Activated CD4-positive, alpha-beta memory T cell treated with anti-CD3 and anti-CD28 coated beads for 36 hours (primary cell): ENCODE results near the gene CALR3. TPM values are rescaled to one million over a fixed set of nuclear protein-coding genes. Genes with fewer than 3 reads are reported as not detected.
A peak's percentile ranks its signal among the peaks of the same experiment; 100 is the strongest.
"Not testable (repeated sequence)": the region's sequence is repeated elsewhere in the genome, so short reads cannot be mapped to it uniquely, and the experiment has no call there.

ENCODE experiments used
- CTCF ChIA-PET: fragments of 350-600 bp; sonication (Branson Sonifier 250); formaldehyde crosslinking; loops from one replicate; lab custom pipeline; 2021; ENCODE audit warnings: antibody characterized with exemption, inconsistent platforms; lab: Charles Lee
- POLR2A ChIA-PET: fragments of 350-600 bp; sonication (Branson Sonifier 250); formaldehyde crosslinking; loops from one replicate; lab custom pipeline; 2021; ENCODE audit warnings: antibody characterized with exemption; lab: Charles Lee
- DNase-seq: peaks from one replicate; pipeline ENCODE4 v3.0.0-alpha.2; 2020
- H3K27ac Mint-ChIP-seq: one replicate; pipeline ENCODE4 v1.8.0; 2021; ENCODE audit warnings: mixed read lengths
- H3K27me3 Mint-ChIP-seq: one replicate; pipeline ENCODE4 v1.8.0; 2021; ENCODE audit warnings: mixed read lengths
- H3K36me3 Mint-ChIP-seq: one replicate; pipeline ENCODE4 v1.8.0; 2021; ENCODE audit warnings: mixed read lengths
- H3K4me1 Mint-ChIP-seq: one replicate; pipeline ENCODE4 v1.8.0; 2021; ENCODE audit warnings: low read depth, mixed read lengths
- H3K4me3 Mint-ChIP-seq: one replicate; pipeline ENCODE4 v1.8.0; 2021; ENCODE audit warnings: mild to moderate bottlenecking, mixed read lengths
- H3K9me3 Mint-ChIP-seq: one replicate; pipeline ENCODE4 v1.8.0; 2021; ENCODE audit warnings: mixed read lengths
- intact Hi-C: fragments of 100-400 bp; cut with micrococcal nuclease; formaldehyde crosslinking; loops from one replicate; pipeline ENCODE4 v1.15.1; 2023
- total RNA-seq, 2 experiments: library from RNA; stranded (reverse); gene quantifications; one replicate each; pipeline ENCODE4 v1.2.3, GENCODE V29; 2021

Gene CALR3
- total RNA-seq, 2 experiments from 2014 or later = not detected

- not testable (repeated sequence) for H3K9me3 Mint-ChIP-seq, H3K36me3 Mint-ChIP-seq, H3K4me3 Mint-ChIP-seq, H3K27me3 Mint-ChIP-seq, DNase-seq
- peak overlapping the region; percentile 75 for H3K27ac Mint-ChIP-seq
- CTCF ChIA-PET = interaction anchor here (0.6 kb wide), 1 partner anchor 1220 kb away, joined by 4 read pairs; no protein-coding TSS in a partner anchor
- intact Hi-C loops = loop anchor here (1.0 to 5.0 kb wide), 2 partner anchors 47 to 93 kb away; partner anchors contain the start of genes C19orf44, CALR3 and CHERP
- H3K4me1 Mint-ChIP-seq = peaks cover 55% of the 10 kb centered on the region
- POLR2A ChIA-PET = interaction anchor here (1.1 kb wide), 1 partner anchor 15 kb away, joined by 3 read pairs; no protein-coding TSS in a partner anchor
Observed at GRCh38 chr19:16448872-16449271, 47.1 kb downstream of the CALR3 start.

GRCh38 chr19:16446724-16447368, 49.1 kb downstream of the CALR3 start:
- no peak overlapping the region for H3K4me3 Mint-ChIP-seq
- POLR2A ChIA-PET = no interaction called here
- H3K36me3 Mint-ChIP-seq = peaks cover 3% of the 10 kb centered on the region
- H3K4me1 Mint-ChIP-seq = peaks cover 55% of the 10 kb centered on the region
- intact Hi-C loops = loop anchor here (5.0 kb wide), 1 partner anchor 95 kb away; the partner anchor contains the start of gene CHERP
- CTCF ChIA-PET = no interaction called here
- peaks cover 4% of the 10 kb centered on the region for H3K9me3 Mint-ChIP-seq
- H3K27me3 Mint-ChIP-seq = no peaks in the 10 kb centered on the region
- DNase-seq = peak; percentile 66
- H3K27ac Mint-ChIP-seq = peak overlapping the region; percentile 81

- POLR2A ChIA-PET = no interaction called here
- no peak overlapping the region for H3K27ac Mint-ChIP-seq
Observed at GRCh38 chr19:16446108-16446723, 49.8 kb downstream of the CALR3 start.

GRCh38 chr19:16445238-16446107, 50.5 kb downstream of the CALR3 start:
- Mint-ChIP-seq H3K27me3 (no peaks in the 10 kb centered on the region), H3K4me1 (peaks cover 55% of the 10 kb centered on the region), H3K27ac (no peak overlapping the region), H3K4me3 (no peak overlapping the region), H3K9me3 (peaks cover 4% of the 10 kb centered on the region), H3K36me3 (peaks cover 10% of the 10 kb centered on the region)
- POLR2A ChIA-PET = no interaction called here
- CTCF ChIA-PET = interaction anchor here (0.6 kb wide), 1 partner anchor 57 kb away, joined by 3 read pairs; no protein-coding TSS in a partner anchor
- peak; percentile 43 for DNase-seq
- intact Hi-C loops = loop anchor here (5.0 kb wide), 1 partner anchor 97 kb away; the partner anchor contains the start of gene CHERP

More at GRCh38 chr19:16446108-16446723, 49.8 kb downstream of the CALR3 start:
- intact Hi-C loops = loop anchor here (5.0 kb wide), 1 partner anchor 96 kb away; the partner anchor contains the start of gene CHERP
- no peak for DNase-seq
- no peak overlapping the region for H3K4me3 Mint-ChIP-seq
- peaks cover 4% of the 10 kb centered on the region for H3K9me3 Mint-ChIP-seq
- CTCF ChIA-PET = no interaction called here
- peaks cover 55% of the 10 kb centered on the region for H3K4me1 Mint-ChIP-seq
- H3K36me3 Mint-ChIP-seq = peaks cover 6% of the 10 kb centered on the region
- H3K27me3 Mint-ChIP-seq = no peaks in the 10 kb centered on the region

- peaks cover 9% of the 10 kb centered on the region for H3K36me3 Mint-ChIP-seq
- CTCF ChIA-PET = no interaction called here
- H3K4me3 Mint-ChIP-seq = no peak overlapping the region
- peak overlapping the region; percentile 61 for H3K27ac Mint-ChIP-seq
- H3K27me3 Mint-ChIP-seq = no peaks in the 10 kb centered on the region
- POLR2A ChIA-PET = no interaction called here
- intact Hi-C loops = no loop called here
- H3K4me1 Mint-ChIP-seq = peaks cover 47% of the 10 kb centered on the region
- no peaks in the 10 kb centered on the region for H3K9me3 Mint-ChIP-seq
- DNase-seq = no peak
Observed at GRCh38 chr19:16444269-16444600, 51.7 kb downstream of the CALR3 start.

GRCh38 chr19:16442386-16443276, 53.3 kb downstream of the CALR3 start:
- Mint-ChIP-seq H3K36me3 (peaks cover 10% of the 10 kb centered on the region), H3K9me3 (no peaks in the 10 kb centered on the region), H3K27me3 (no peaks in the 10 kb centered on the region), H3K4me3 (no peak overlapping the region), H3K27ac (no peak overlapping the region), H3K4me1 (peaks cover 35% of the 10 kb centered on the region)
- intact Hi-C loops = no loop called here
- CTCF ChIA-PET = interaction anchor here (0.5 to 1.3 kb wide), 10 partner anchors 12 to 195 kb away, joined by 3 to 5 read pairs (median 3); no protein-coding TSS in a partner anchor
- POLR2A ChIA-PET = interaction anchor here (0.5 kb wide), 1 partner anchor 126 kb away, joined by 4 read pairs; no protein-coding TSS in a partner anchor
- no peak for DNase-seq

- ChIA-PET CTCF (interaction anchor here (0.5 to 1.3 kb wide), 13 partner anchors 13 to 945 kb away, joined by 3 to 4 read pairs (median 3); no protein-coding TSS in a partner anchor), POLR2A (interaction anchor here (0.8 kb wide), 1 partner anchor 195 kb away, joined by 5 read pairs; no protein-coding TSS in a partner anchor)
- intact Hi-C loops = no loop called here
- H3K9me3 Mint-ChIP-seq = no peaks in the 10 kb centered on the region
- no peak overlapping the region for H3K4me3 Mint-ChIP-seq
- H3K36me3 Mint-ChIP-seq = peaks cover 16% of the 10 kb centered on the region
- no peaks in the 10 kb centered on the region for H3K27me3 Mint-ChIP-seq
- peak; percentile 49 for DNase-seq
- no peak overlapping the region for H3K27ac Mint-ChIP-seq
- peaks cover 26% of the 10 kb centered on the region for H3K4me1 Mint-ChIP-seq
Observed at GRCh38 chr19:16441661-16442162, 54.3 kb downstream of the CALR3 start.

GRCh38 chr19:16436780-16437332, 59.1 kb downstream of the CALR3 start:
- H3K4me3 Mint-ChIP-seq = no peak overlapping the region
- ChIA-PET POLR2A (no interaction called here), CTCF (interaction anchor here (1.1 kb wide), 1 partner anchor 19 kb away, joined by 3 read pairs; no protein-coding TSS in a partner anchor)
- no peaks in the 10 kb centered on the region for H3K27me3 Mint-ChIP-seq
- intact Hi-C loops = no loop called here
- H3K36me3 Mint-ChIP-seq = peaks cover 24% of the 10 kb centered on the region
- no peak for DNase-seq
- no peaks in the 10 kb centered on the region for H3K9me3 Mint-ChIP-seq
- no peaks in the 10 kb centered on the region for H3K4me1 Mint-ChIP-seq
- no peak overlapping the region for H3K27ac Mint-ChIP-seq

- no peaks in the 10 kb centered on the region for H3K27me3 Mint-ChIP-seq
- H3K27ac Mint-ChIP-seq = no peak overlapping the region
- H3K9me3 Mint-ChIP-seq = no peaks in the 10 kb centered on the region
- H3K4me3 Mint-ChIP-seq = no peak overlapping the region
- ChIA-PET POLR2A (no interaction called here), CTCF (interaction anchor here (1.1 kb wide), 1 partner anchor 19 kb away, joined by 3 read pairs; no protein-coding TSS in a partner anchor)
- no peak for DNase-seq
- intact Hi-C loops = no loop called here
- no peaks in the 10 kb centered on the region for H3K4me1 Mint-ChIP-seq
- peaks cover 22% of the 10 kb centered on the region for H3K36me3 Mint-ChIP-seq
Observed at GRCh38 chr19:16435999-16436650, 59.8 kb downstream of the CALR3 start.

- CTCF ChIA-PET = no interaction called here
Observed at GRCh38 chr19:16435238-16435917, 60.6 kb downstream of the CALR3 start.

More at GRCh38 chr19:16435238-16435917, 60.6 kb downstream of the CALR3 start:
- Mint-ChIP-seq H3K27me3 (no peaks in the 10 kb centered on the region), H3K9me3 (no peaks in the 10 kb centered on the region), H3K27ac (no peak overlapping the region), H3K4me1 (no peaks in the 10 kb centered on the region), H3K36me3 (peaks cover 21% of the 10 kb centered on the region), H3K4me3 (no peak overlapping the region)
- no peak for DNase-seq
- POLR2A ChIA-PET = no interaction called here
- intact Hi-C loops = no loop called here
